ENCODE measurements around the gene C19orf44.
"Not testable (repeated sequence)": the region's sequence is repeated elsewhere in the genome, so short reads cannot be mapped to it uniquely, and the experiment has no call there.

The C19orf44 gene

GRCh38 chr19:16470541-16470910, 25.7 kb upstream of the C19orf44 start:
- DNase-seq, result no peak

- DNase-seq, result no peak
Measured at GRCh38 chr19:16470911-16471811, 25.0 kb upstream of the C19orf44 start.

GRCh38 chr19:16472559-16472899, 23.7 kb upstream of the C19orf44 start:
- DNase-seq, result not testable (repeated sequence)

GRCh38 chr19:16472992-16473391, 23.2 kb upstream of the C19orf44 start:
- DNase-seq, result no peak

- peak in 1 of 2 experiments; percentile 57 for DNase-seq
Measured at GRCh38 chr19:16473875-16474392, 22.3 kb upstream of the C19orf44 start.

GRCh38 chr19:16476401-16476800, 19.8 kb upstream of the C19orf44 start:
- no peak for DNase-seq

- DNase-seq, result no peak
Measured at GRCh38 chr19:16477311-16477710, 18.9 kb upstream of the C19orf44 start.

- DNase-seq, result no peak
Measured at GRCh38 chr19:16482745-16483144, 13.4 kb upstream of the C19orf44 start.

GRCh38 chr19:16486476-16486875, 9.7 kb upstream of the C19orf44 start:
- not testable (repeated sequence) for DNase-seq

GRCh38 chr19:16496613-16496983, 404 bp downstream of the C19orf44 start:
- DNase-seq, result no peak

GRCh38 chr19:16497042-16497441, 848 bp downstream of the C19orf44 start:
- DNase-seq, result no peak

- DNase-seq, result no peak
Measured at GRCh38 chr19:16497837-16498236, 1.6 kb downstream of the C19orf44 start.

- DNase-seq, result no peak
Measured at GRCh38 chr19:16504271-16504670, 8.1 kb downstream of the C19orf44 start.

- DNase-seq, result not testable (repeated sequence)
Measured at GRCh38 chr19:16506161-16506560, 10.0 kb downstream of the C19orf44 start.

- DNase-seq, result no peak
Measured at GRCh38 chr19:16506961-16507360, 10.8 kb downstream of the C19orf44 start.

GRCh38 chr19:16508546-16508945, 12.4 kb downstream of the C19orf44 start:
- DNase-seq, result no peak

- DNase-seq, result peak in 1 of 2 experiments; percentile 37
Measured at GRCh38 chr19:16509141-16510061, 13.2 kb downstream of the C19orf44 start.

GRCh38 chr19:16512611-16513010, 16.4 kb downstream of the C19orf44 start:
- DNase-seq, result not testable (repeated sequence)

- no peak for DNase-seq
Measured at GRCh38 chr19:16514383-16515019, 18.3 kb downstream of the C19orf44 start.

GRCh38 chr19:16516381-16516780, 20.2 kb downstream of the C19orf44 start:
- no peak for DNase-seq

GRCh38 chr19:16516923-16517610, 20.9 kb downstream of the C19orf44 start:
- no peak for DNase-seq

GRCh38 chr19:16518061-16518460, 21.9 kb downstream of the C19orf44 start:
- no peak for DNase-seq

Measured in NCI-H446 (cell line).